ENCODE results near the gene ERVK3-1. TPM values are rescaled to one million over a fixed set of nuclear protein-coding genes. Genes with fewer than 3 reads are reported as not detected.

Gene ERVK3-1
- polyA plus RNA-seq, 3 donors, result 34.6 to 61.5 (median 38.8) TPM

- H4K20me1 ChIP-seq (ENCODE audit: insufficient read depth, low read length), result no peaks in the 10 kb centered on the region
- intact Hi-C loops (cut with micrococcal nuclease), result no loop called here
- no peak overlapping the region for H3K4me2 ChIP-seq (replicated peaks; ENCODE audit: extremely low read depth, low read length, poor library complexity, severe bottlenecking)
- no peak for DNase-seq
- peaks cover 0 to 8% of the 10 kb centered on the region in 2 donors for H3K9me3 ChIP-seq (replicated peaks in 1 of 2; ENCODE audit: control insufficient read depth in 1 of 2, insufficient read depth in 1 of 2, low read length in 2 of 2)
- Mint-ChIP-seq H3K27ac (no peak overlapping the region), H3K27me3 (ENCODE audit: low read depth in 3 of 3) (peaks cover 31 to 59% (median 32%) of the 10 kb centered on the region in 3 donors), H3K9me3 (peaks cover 0 to 17% (median 6%) of the 10 kb centered on the region in 7 donors), H3K4me3 (no peak overlapping the region), H3K36me3 (peaks cover 8 to 18% of the 10 kb centered on the region in 2 donors), H3K4me1 (peaks cover 24% of the 10 kb centered on the region)
- 98% methylated on average over 13 of the region's 15 CpGs for WGBS (ENCODE audit: insufficient coverage)
- no peaks in the 10 kb centered on the region for H3K79me2 ChIP-seq (ENCODE audit: insufficient read depth, low read length)
- H3K27ac ChIP-seq (ENCODE audit: low read depth in 1 of 2, low read length in 2 of 2), result no peak overlapping the region
- H2AFZ ChIP-seq (ENCODE audit: insufficient read depth, low read depth, low read length, poor library complexity, severe bottlenecking), result no peak overlapping the region
- no peak for TF ChIP-seq CTCF (IDR thresholded peaks at IDR 0.05)
- no peak overlapping the region for H3K9ac ChIP-seq (ENCODE audit: insufficient read depth, low read length, poor library complexity, severe bottlenecking)
- no peak overlapping the region for H3K4me3 ChIP-seq (replicated peaks in 1 of 3; ENCODE audit: low read depth in 2 of 3, low read length in 3 of 3)
- peaks cover 0 to 5% of the 10 kb centered on the region in 2 donors for H3K36me3 ChIP-seq (replicated peaks in 1 of 2; ENCODE audit: control insufficient read depth in 1 of 2, insufficient read depth in 2 of 2, low read length in 2 of 2)
- peaks cover 14 to 26% of the 10 kb centered on the region in 2 donors for H3K4me1 ChIP-seq (ENCODE audit: control insufficient read depth in 1 of 2, insufficient read depth in 2 of 2, low read length in 2 of 2)
- H3K27me3 ChIP-seq (ENCODE audit: control insufficient read depth in 2 of 2, insufficient read depth in 2 of 2, low read length in 2 of 2), result peaks cover 6 to 33% of the 10 kb centered on the region in 2 donors
Measured at GRCh38 chr19:58353717-58354477, 48.7 kb downstream of the ERVK3-1 start.

- H3K4me3 Mint-ChIP-seq, result no peak overlapping the region
Measured at GRCh38 chr19:58354478-58355030, 49.4 kb downstream of the ERVK3-1 start.

More at GRCh38 chr19:58354478-58355030, 49.4 kb downstream of the ERVK3-1 start:
- H3K9me3 ChIP-seq (replicated peaks in 1 of 2; ENCODE audit: control insufficient read depth in 1 of 2, insufficient read depth in 1 of 2, low read length in 2 of 2), result peaks cover 0 to 8% of the 10 kb centered on the region in 2 donors
- no peak overlapping the region for H3K4me2 ChIP-seq (replicated peaks; ENCODE audit: extremely low read depth, low read length, poor library complexity, severe bottlenecking)
- H3K9me3 Mint-ChIP-seq, result peaks cover 0 to 17% (median 5%) of the 10 kb centered on the region in 7 donors
- no peaks in the 10 kb centered on the region for H4K20me1 ChIP-seq (ENCODE audit: insufficient read depth, low read length)
- no peak overlapping the region for H3K27ac Mint-ChIP-seq
- TF ChIP-seq CTCF (IDR thresholded peaks at IDR 0.05), result no peak
- peaks cover 6 to 16% of the 10 kb centered on the region in 2 donors for H3K36me3 Mint-ChIP-seq
- intact Hi-C loops (cut with micrococcal nuclease), result no loop called here
- H3K79me2 ChIP-seq (ENCODE audit: insufficient read depth, low read length), result no peaks in the 10 kb centered on the region
- H3K4me3 ChIP-seq (replicated peaks in 1 of 3; ENCODE audit: low read depth in 2 of 3, low read length in 3 of 3), result no peak overlapping the region
- peaks cover 19% of the 10 kb centered on the region for H3K4me1 Mint-ChIP-seq
- DNase-seq, result no peak
- H2AFZ ChIP-seq (ENCODE audit: insufficient read depth, low read depth, low read length, poor library complexity, severe bottlenecking), result no peak overlapping the region
- no peak overlapping the region for H3K27ac ChIP-seq (ENCODE audit: low read depth in 1 of 2, low read length in 2 of 2)
- peaks cover 30 to 53% (median 32%) of the 10 kb centered on the region in 3 donors for H3K27me3 Mint-ChIP-seq (ENCODE audit: low read depth in 3 of 3)
- whole genome bisulfite sequencing (ENCODE audit: insufficient coverage), result 89% methylated on average over 6 of the region's 6 CpGs
- peaks cover 0 to 5% of the 10 kb centered on the region in 2 donors for H3K36me3 ChIP-seq (replicated peaks in 1 of 2; ENCODE audit: control insufficient read depth in 1 of 2, insufficient read depth in 2 of 2, low read length in 2 of 2)
- H3K4me1 ChIP-seq (ENCODE audit: control insufficient read depth in 1 of 2, insufficient read depth in 2 of 2, low read length in 2 of 2), result peaks cover 14 to 22% of the 10 kb centered on the region in 2 donors
- peaks cover 6 to 33% of the 10 kb centered on the region in 2 donors for H3K27me3 ChIP-seq (ENCODE audit: control insufficient read depth in 2 of 2, insufficient read depth in 2 of 2, low read length in 2 of 2)
- H3K9ac ChIP-seq (ENCODE audit: insufficient read depth, low read length, poor library complexity, severe bottlenecking), result no peak overlapping the region

Data from CD14-positive monocyte (primary cell).